GM21526 (cell line): ENCODE results near the gene MAGEB4.
"Not testable (repeated sequence)": the region's sequence is repeated elsewhere in the genome, so short reads cannot be mapped to it uniquely, and the experiment has no call there.

Source experiments
- ATAC-seq: cut with Tn5 transposase; IDR thresholded peaks from one replicate; pipeline ENCODE4 v1.9.1; 2021; ENCODE audit warnings: moderate library complexity; ENCODE audit not compliant: unreplicated experiment, low FRiP score

The MAGEB4 gene

GRCh38 chrX:30241724-30242415 is at the start of gene MAGEB4:
TSS of gene MAGEB4 (plus strand) at chrX:30242000. CDS start at chrX:30242136, 136 bp downstream.
- ATAC-seq, result no peak

GRCh38 chrX:30193910-30194309 is 47.9 kb upstream of the MAGEB4 start:
- ATAC-seq, result not testable (repeated sequence)

- ATAC-seq, result no peak
Observed at GRCh38 chrX:30196322-30196721, 45.5 kb upstream of the MAGEB4 start.

- no peak for ATAC-seq
Observed at GRCh38 chrX:30212172-30212571, 29.6 kb upstream of the MAGEB4 start.

GRCh38 chrX:30215357-30215843 is 26.4 kb upstream of the MAGEB4 start, which contains the start of gene MAGEB2:
TSS of gene MAGEB2 (plus strand) at chrX:30215563. CDS start at chrX:30218581, 3,018 bp downstream.
- no peak for ATAC-seq

GRCh38 chrX:30217465-30217864 is 24.3 kb upstream of the MAGEB4 start:
- no peak for ATAC-seq

GRCh38 chrX:30219372-30219771 is 22.4 kb upstream of the MAGEB4 start:
- no peak for ATAC-seq

GRCh38 chrX:30220661-30221060 is 21.1 kb upstream of the MAGEB4 start:
- ATAC-seq, result no peak

GRCh38 chrX:30224536-30224935 is 17.3 kb upstream of the MAGEB4 start:
- no peak for ATAC-seq

- no peak for ATAC-seq
Observed at GRCh38 chrX:30228526-30228925, 13.3 kb upstream of the MAGEB4 start.

- ATAC-seq, result no peak
Observed at GRCh38 chrX:30230395-30230794, 11.4 kb upstream of the MAGEB4 start, which contains the start of gene MAGEB3. TSS of gene MAGEB3 (plus strand) at chrX:30230657. CDS start at chrX:30235925, 5,268 bp downstream.

GRCh38 chrX:30246769-30247489 is 5.1 kb downstream of the MAGEB4 start, which contains the start of gene MAGEB1:
TSS of gene MAGEB1 (plus strand) at chrX:30247146. CDS start at chrX:30250494, 3,348 bp downstream.
- no peak for ATAC-seq

- no peak for ATAC-seq
Observed at GRCh38 chrX:30248854-30249253, 7.1 kb downstream of the MAGEB4 start.

- ATAC-seq, result peak; percentile 53
Observed at GRCh38 chrX:30253257-30253656, 11.5 kb downstream of the MAGEB4 start.

- ATAC-seq, result no peak
Observed at GRCh38 chrX:30259927-30260326, 18.1 kb downstream of the MAGEB4 start.

- no peak for ATAC-seq
Observed at GRCh38 chrX:30261012-30261411, 19.2 kb downstream of the MAGEB4 start.

- ATAC-seq, result no peak
Observed at GRCh38 chrX:30262763-30263162, 21.0 kb downstream of the MAGEB4 start.

- ATAC-seq, result no peak
Observed at GRCh38 chrX:30270639-30271038, 28.8 kb downstream of the MAGEB4 start.

- ATAC-seq, result no peak
Observed at GRCh38 chrX:30275498-30275897, 33.7 kb downstream of the MAGEB4 start.

GRCh38 chrX:30278365-30278764 is 36.6 kb downstream of the MAGEB4 start:
- ATAC-seq, result no peak

- ATAC-seq, result no peak
Observed at GRCh38 chrX:30280428-30280827, 38.6 kb downstream of the MAGEB4 start.
